ENCODE data around the gene NNT.

DNA sequence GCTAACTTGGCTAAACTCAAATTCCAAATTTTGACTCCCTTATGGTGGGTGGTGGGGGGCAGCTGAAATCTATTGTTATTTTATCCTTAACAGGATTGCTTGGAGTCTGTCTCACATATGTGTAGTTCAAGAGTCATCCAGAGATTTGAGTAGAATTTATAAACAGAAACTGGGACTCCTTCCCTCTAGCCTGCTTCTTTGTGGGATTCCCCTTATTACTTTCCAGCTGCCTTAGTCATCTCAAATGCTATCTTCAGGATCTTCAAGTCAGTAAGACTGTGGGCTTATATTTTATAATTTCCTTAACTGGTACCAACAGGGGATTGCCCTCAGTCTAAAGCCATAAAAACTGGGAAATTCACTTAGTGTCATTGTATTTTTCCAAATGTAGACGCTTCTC lies 55.5 kb downstream of the NNT start:
- TF ChIP-seq POLR2AphosphoS5 (IDR thresholded peaks at IDR 0.05; ENCODE audit: low read depth, low read length) (no peak), BACH1 (IDR thresholded peaks at IDR 0.05; ENCODE audit: low read length) (no peak), SUZ12 (IDR thresholded peaks at IDR 0.05; ENCODE audit: low read length) (no peak), CHD2 (IDR thresholded peaks at IDR 0.05; ENCODE audit: low read length) (no peak), EZH2 (IDR thresholded peaks at IDR 0.05; ENCODE audit: low read depth, low read length, severe bottlenecking) (no peak), JUN (IDR thresholded peaks at IDR 0.05; ENCODE audit: low read depth, low read length) (no peak), HDAC2 (IDR thresholded peaks at IDR 0.05; ENCODE audit: borderline replicate concordance in 1 of 2, low read depth in 2 of 2, low read length in 2 of 2) (no peak)
- TF ChIP-seq, protein P1, sequence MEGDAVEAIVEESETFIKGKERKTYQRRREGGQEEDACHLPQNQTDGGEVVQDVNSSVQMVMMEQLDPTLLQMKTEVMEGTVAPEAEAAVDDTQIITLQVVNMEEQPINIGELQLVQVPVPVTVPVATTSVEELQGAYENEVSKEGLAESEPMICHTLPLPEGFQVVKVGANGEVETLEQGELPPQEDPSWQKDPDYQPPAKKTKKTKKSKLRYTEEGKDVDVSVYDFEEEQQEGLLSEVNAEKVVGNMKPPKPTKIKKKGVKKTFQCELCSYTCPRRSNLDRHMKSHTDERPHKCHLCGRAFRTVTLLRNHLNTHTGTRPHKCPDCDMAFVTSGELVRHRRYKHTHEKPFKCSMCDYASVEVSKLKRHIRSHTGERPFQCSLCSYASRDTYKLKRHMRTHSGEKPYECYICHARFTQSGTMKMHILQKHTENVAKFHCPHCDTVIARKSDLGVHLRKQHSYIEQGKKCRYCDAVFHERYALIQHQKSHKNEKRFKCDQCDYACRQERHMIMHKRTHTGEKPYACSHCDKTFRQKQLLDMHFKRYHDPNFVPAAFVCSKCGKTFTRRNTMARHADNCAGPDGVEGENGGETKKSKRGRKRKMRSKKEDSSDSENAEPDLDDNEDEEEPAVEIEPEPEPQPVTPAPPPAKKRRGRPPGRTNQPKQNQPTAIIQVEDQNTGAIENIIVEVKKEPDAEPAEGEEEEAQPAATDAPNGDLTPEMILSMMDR (IDR thresholded peaks at IDR 0.05; ENCODE audit: control extremely low read depth in 1 of 3, insufficient read depth in 1 of 3, low read depth in 1 of 3, low read length in 3 of 3) = no peak
- TF ChIP-seq, protein P2, sequence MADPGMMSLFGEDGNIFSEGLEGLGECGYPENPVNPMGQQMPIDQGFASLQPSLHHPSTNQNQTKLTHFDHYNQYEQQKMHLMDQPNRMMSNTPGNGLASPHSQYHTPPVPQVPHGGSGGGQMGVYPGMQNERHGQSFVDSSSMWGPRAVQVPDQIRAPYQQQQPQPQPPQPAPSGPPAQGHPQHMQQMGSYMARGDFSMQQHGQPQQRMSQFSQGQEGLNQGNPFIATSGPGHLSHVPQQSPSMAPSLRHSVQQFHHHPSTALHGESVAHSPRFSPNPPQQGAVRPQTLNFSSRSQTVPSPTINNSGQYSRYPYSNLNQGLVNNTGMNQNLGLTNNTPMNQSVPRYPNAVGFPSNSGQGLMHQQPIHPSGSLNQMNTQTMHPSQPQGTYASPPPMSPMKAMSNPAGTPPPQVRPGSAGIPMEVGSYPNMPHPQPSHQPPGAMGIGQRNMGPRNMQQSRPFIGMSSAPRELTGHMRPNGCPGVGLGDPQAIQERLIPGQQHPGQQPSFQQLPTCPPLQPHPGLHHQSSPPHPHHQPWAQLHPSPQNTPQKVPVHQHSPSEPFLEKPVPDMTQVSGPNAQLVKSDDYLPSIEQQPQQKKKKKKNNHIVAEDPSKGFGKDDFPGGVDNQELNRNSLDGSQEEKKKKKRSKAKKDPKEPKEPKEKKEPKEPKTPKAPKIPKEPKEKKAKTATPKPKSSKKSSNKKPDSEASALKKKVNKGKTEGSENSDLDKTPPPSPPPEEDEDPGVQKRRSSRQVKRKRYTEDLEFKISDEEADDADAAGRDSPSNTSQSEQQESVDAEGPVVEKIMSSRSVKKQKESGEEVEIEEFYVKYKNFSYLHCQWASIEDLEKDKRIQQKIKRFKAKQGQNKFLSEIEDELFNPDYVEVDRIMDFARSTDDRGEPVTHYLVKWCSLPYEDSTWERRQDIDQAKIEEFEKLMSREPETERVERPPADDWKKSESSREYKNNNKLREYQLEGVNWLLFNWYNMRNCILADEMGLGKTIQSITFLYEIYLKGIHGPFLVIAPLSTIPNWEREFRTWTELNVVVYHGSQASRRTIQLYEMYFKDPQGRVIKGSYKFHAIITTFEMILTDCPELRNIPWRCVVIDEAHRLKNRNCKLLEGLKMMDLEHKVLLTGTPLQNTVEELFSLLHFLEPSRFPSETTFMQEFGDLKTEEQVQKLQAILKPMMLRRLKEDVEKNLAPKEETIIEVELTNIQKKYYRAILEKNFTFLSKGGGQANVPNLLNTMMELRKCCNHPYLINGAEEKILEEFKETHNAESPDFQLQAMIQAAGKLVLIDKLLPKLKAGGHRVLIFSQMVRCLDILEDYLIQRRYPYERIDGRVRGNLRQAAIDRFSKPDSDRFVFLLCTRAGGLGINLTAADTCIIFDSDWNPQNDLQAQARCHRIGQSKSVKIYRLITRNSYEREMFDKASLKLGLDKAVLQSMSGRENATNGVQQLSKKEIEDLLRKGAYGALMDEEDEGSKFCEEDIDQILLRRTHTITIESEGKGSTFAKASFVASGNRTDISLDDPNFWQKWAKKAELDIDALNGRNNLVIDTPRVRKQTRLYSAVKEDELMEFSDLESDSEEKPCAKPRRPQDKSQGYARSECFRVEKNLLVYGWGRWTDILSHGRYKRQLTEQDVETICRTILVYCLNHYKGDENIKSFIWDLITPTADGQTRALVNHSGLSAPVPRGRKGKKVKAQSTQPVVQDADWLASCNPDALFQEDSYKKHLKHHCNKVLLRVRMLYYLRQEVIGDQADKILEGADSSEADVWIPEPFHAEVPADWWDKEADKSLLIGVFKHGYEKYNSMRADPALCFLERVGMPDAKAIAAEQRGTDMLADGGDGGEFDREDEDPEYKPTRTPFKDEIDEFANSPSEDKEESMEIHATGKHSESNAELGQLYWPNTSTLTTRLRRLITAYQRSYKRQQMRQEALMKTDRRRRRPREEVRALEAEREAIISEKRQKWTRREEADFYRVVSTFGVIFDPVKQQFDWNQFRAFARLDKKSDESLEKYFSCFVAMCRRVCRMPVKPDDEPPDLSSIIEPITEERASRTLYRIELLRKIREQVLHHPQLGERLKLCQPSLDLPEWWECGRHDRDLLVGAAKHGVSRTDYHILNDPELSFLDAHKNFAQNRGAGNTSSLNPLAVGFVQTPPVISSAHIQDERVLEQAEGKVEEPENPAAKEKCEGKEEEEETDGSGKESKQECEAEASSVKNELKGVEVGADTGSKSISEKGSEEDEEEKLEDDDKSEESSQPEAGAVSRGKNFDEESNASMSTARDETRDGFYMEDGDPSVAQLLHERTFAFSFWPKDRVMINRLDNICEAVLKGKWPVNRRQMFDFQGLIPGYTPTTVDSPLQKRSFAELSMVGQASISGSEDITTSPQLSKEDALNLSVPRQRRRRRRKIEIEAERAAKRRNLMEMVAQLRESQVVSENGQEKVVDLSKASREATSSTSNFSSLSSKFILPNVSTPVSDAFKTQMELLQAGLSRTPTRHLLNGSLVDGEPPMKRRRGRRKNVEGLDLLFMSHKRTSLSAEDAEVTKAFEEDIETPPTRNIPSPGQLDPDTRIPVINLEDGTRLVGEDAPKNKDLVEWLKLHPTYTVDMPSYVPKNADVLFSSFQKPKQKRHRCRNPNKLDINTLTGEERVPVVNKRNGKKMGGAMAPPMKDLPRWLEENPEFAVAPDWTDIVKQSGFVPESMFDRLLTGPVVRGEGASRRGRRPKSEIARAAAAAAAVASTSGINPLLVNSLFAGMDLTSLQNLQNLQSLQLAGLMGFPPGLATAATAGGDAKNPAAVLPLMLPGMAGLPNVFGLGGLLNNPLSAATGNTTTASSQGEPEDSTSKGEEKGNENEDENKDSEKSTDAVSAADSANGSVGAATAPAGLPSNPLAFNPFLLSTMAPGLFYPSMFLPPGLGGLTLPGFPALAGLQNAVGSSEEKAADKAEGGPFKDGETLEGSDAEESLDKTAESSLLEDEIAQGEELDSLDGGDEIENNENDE (IDR thresholded peaks at IDR 0.05; ENCODE audit: insufficient replicate concordance, low read length) = no peak
